Measurements from ENCODE around the gene GPD2. TPM values are rescaled to one million over a fixed set of nuclear protein-coding genes. Genes with fewer than 3 reads are reported as not detected.

GPD2 gene
- total RNA-seq, 1 donor from 2014 or later: 41.9 TPM

DNA sequence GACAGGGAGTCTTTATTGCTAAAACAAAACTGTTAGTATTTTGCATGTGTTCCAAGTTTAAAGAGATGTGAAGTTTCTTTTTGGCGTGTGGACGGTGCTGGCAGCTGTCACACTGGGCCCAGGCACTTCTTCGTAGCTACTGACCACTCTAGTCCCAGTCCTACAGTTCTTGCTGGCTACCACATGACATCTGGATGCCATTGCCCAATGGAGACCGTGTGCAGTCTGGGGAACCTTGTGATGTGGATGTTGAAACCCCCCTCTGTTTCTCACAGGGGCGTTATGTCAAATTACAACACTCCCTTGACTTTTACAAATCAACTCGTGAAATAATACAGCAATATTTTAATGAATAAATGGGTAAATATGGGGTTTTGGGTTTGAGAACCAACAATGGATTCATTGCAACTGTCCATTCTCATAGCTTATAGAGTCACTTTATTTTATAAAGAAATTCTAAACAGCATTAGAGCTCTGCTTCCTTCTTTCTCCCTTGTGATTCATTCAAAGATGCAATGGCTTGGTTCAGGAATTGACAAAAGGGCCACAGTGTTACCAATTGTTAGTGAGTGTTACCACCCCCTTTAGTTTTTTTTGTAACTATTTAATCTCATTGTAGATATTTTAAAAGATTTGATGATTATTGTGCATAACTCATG lies 1.2 kb downstream of the GPD2 start:
- DNase-seq (no peak), ATAC-seq (peak; percentile 33)
- Histone ChIP-seq H3K4me3 (peak overlapping the region; percentile 64), H3K27ac (peak overlapping the region; percentile 99), H3K27me3 (no peaks in the 10 kb centered on the region), H3K36me3 (no peaks in the 10 kb centered on the region), H3K4me1 (peaks cover 27% of the 10 kb centered on the region), H3K9me3 (no peaks in the 10 kb centered on the region)
- intact Hi-C loops (cut with DNase I): no loop called here
- TF ChIP-seq, protein P1, sequence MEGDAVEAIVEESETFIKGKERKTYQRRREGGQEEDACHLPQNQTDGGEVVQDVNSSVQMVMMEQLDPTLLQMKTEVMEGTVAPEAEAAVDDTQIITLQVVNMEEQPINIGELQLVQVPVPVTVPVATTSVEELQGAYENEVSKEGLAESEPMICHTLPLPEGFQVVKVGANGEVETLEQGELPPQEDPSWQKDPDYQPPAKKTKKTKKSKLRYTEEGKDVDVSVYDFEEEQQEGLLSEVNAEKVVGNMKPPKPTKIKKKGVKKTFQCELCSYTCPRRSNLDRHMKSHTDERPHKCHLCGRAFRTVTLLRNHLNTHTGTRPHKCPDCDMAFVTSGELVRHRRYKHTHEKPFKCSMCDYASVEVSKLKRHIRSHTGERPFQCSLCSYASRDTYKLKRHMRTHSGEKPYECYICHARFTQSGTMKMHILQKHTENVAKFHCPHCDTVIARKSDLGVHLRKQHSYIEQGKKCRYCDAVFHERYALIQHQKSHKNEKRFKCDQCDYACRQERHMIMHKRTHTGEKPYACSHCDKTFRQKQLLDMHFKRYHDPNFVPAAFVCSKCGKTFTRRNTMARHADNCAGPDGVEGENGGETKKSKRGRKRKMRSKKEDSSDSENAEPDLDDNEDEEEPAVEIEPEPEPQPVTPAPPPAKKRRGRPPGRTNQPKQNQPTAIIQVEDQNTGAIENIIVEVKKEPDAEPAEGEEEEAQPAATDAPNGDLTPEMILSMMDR (IDR thresholded peaks at IDR 0.05): no peak

DNA sequence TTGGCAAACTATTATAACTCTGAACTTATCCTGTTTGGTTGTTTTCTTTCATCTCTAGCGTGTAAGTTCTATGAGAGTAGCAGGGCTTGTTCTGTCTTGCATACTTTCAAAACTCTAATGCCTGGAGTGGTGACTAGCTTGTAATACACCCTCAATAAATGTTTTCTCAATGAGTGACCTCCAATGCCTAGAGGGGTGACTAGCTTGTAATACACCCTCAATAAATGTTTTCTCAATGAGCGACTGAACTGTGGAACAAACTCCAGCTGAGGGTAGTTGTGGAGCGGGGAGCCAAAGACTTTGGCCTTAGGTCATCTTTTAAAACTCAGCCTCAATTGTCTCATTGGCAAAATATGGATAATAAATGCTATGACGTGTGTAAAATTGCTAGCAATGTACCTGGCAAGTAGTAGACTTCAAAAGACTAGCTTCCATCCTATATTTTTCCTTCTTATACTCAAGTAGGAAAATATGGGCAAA lies 1.8 kb downstream of the GPD2 start:
- ATAC-seq: no peak
- H3K27ac ChIP-seq: no peak overlapping the region
- intact Hi-C loops (cut with DNase I): no loop called here

DNA sequence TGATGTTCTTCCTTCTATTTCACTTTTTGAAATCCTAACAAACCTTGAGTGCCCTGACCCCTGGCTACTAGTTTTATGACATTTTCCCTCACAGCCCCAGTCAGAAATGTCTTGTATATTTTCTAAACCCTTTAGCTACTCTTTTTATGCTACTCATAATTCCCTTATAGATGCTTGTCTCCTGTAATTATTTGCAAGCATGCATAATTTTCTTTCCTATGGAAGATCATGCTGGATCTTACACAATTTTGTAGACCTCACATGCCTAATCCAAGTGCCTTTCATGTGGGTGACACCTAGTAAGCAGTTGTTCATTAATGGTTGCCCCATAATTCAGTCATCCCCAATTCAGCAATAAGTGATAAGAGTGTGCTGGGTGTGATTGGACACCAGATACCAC lies 6.9 kb downstream of the GPD2 start:
- intact Hi-C loops (cut with DNase I): no loop called here
- TF ChIP-seq, protein P1 (IDR thresholded peaks at IDR 0.05): no peak
- H3K9me3 ChIP-seq: no peaks in the 10 kb centered on the region
- H3K36me3 ChIP-seq: no peaks in the 10 kb centered on the region
- no peak for ATAC-seq
- H3K27me3 ChIP-seq: no peaks in the 10 kb centered on the region
- H3K27ac ChIP-seq: no peak overlapping the region
- H3K4me1 ChIP-seq: peaks cover 11% of the 10 kb centered on the region
- H3K4me3 ChIP-seq: no peak overlapping the region
- no peak for DNase-seq

More for the DNA sequence above, 1.8 kb downstream of the GPD2 start:
- H3K4me1 ChIP-seq: peaks cover 27% of the 10 kb centered on the region
- peak overlapping the region; percentile 64 for H3K4me3 ChIP-seq
- no peaks in the 10 kb centered on the region for H3K36me3 ChIP-seq
- no peaks in the 10 kb centered on the region for H3K27me3 ChIP-seq
- TF ChIP-seq, protein P1 (IDR thresholded peaks at IDR 0.05): no peak
- H3K9me3 ChIP-seq: no peaks in the 10 kb centered on the region
- DNase-seq: no peak

DNA sequence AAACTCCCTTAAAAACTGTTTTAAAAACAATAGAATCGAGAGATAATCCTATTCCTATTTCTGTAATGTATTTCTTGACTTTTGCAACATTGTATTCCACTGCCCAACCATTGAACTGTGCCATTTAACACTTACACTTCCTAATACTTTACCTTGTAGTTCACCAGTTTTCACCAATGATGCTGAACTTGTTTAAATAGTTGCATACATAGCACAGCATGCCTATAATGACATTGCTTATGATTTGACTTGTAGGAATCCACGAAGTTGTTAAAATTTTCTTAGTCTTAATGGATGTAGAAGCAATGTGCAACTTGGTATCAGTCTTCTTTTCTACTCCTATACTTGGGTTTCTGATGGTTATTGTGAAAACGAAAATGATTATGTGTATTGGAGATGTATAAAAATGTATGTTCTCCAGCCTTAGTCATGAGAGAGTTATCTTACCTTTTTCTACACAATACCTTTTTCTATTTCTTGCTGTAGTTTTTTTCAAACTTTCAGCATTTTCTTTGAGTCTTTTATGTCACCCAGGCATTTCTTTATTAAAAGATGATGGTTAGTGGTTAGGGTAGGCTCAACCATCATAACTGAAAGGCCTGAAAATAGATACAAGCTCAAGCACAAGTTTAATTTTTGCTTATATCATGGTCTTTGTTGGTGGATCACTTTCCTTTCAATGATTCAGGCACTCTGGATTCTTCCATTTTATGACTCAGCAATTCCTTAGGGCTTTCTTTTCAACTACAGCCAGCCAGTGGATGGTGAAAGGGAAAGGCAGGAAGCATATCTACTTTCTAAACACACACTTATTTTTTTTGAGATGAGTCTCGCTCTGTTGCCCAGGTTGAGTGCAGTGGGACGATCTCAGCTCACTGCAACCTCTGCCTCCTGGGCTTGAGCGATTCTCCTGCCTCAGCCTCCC lies 9.4 kb downstream of the GPD2 start:
- DNase-seq: no peak
- intact Hi-C loops (cut with DNase I): no loop called here
- Histone ChIP-seq H3K27me3 (no peaks in the 10 kb centered on the region), H3K27ac (no peak overlapping the region), H3K36me3 (no peaks in the 10 kb centered on the region), H3K4me1 (no peaks in the 10 kb centered on the region), H3K9me3 (no peaks in the 10 kb centered on the region), H3K4me3 (no peak overlapping the region)
- ATAC-seq: no peak
- TF ChIP-seq, protein P1 (IDR thresholded peaks at IDR 0.05): no peak

DNA sequence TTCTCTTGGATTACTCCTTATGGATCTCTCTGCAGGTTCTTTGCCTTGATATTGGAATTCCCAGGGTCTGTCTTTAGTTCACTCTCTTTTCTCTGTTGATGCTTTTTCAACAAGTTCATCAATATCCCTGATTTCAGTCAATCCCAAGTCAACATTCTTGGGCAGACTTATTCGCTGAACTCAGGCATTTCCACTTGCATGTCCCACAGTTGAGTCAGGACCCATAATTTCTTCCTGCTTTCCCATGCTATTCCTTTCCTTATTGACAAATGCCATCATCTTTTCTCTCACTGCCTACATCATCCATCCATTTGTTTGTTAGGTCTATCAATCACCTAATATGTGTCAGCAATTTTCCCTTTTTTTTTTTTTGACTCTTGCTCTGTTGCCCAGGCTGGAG lies 11.6 kb downstream of the GPD2 start:
- DNase-seq: no peak
- no peaks in the 10 kb centered on the region for H3K9me3 ChIP-seq
- ATAC-seq: no peak
- no peaks in the 10 kb centered on the region for H3K27me3 ChIP-seq
- H3K36me3 ChIP-seq: no peaks in the 10 kb centered on the region
- H3K4me1 ChIP-seq: no peaks in the 10 kb centered on the region
- TF ChIP-seq, protein P1 (IDR thresholded peaks at IDR 0.05): no peak
- intact Hi-C loops (cut with DNase I): no loop called here
- H3K27ac ChIP-seq: no peak overlapping the region
- H3K4me3 ChIP-seq: no peak overlapping the region

Data from upper lobe of right lung (tissue), 1 donor.